Measurements from ENCODE around the gene CYP26B1.

Gene CYP26B1

GRCh38 chr2:72141881-72142451 is 5.7 kb downstream of the CYP26B1 start:
- DNase-seq (ENCODE audit: low read depth in 1 of 2, low spot score in 1 of 2): no peak

- no peak for DNase-seq (ENCODE audit: low read depth in 1 of 2, low spot score in 1 of 2)
These were observed 6.5 kb downstream of the CYP26B1 start for GRCh38 chr2:72141032-72141645.

GRCh38 chr2:72140621-72140960 is 7.1 kb downstream of the CYP26B1 start:
- DNase-seq (ENCODE audit: low read depth in 1 of 2, low spot score in 1 of 2): no peak

- DNase-seq (ENCODE audit: low read depth in 1 of 2, low spot score in 1 of 2): no peak
These were observed 7.6 kb downstream of the CYP26B1 start for GRCh38 chr2:72139874-72140620.

- no peak for DNase-seq (ENCODE audit: low read depth in 1 of 2, low spot score in 1 of 2)
These were observed 8.2 kb downstream of the CYP26B1 start for GRCh38 chr2:72139471-72139873.

GRCh38 chr2:72138921-72139381 is 8.7 kb downstream of the CYP26B1 start:
- DNase-seq (ENCODE audit: low read depth in 1 of 2, low spot score in 1 of 2): no peak

GRCh38 chr2:72138011-72138881 is 9.4 kb downstream of the CYP26B1 start:
- DNase-seq (ENCODE audit: low read depth in 1 of 2, low spot score in 1 of 2): no peak

GRCh38 chr2:72137498-72138010 is 10.1 kb downstream of the CYP26B1 start:
- peak; percentile 37 to 48 for DNase-seq (ENCODE audit: low read depth in 1 of 2, low spot score in 1 of 2)

- DNase-seq (ENCODE audit: low read depth in 1 of 2, low spot score in 1 of 2): no peak
These were observed 10.6 kb downstream of the CYP26B1 start for GRCh38 chr2:72136933-72137497.

- DNase-seq (ENCODE audit: low read depth in 1 of 2, low spot score in 1 of 2): no peak
These were observed 11.3 kb downstream of the CYP26B1 start for GRCh38 chr2:72136331-72136730.

- DNase-seq (ENCODE audit: low read depth in 1 of 2, low spot score in 1 of 2): no peak
These were observed 11.7 kb downstream of the CYP26B1 start for GRCh38 chr2:72135921-72136320.

GRCh38 chr2:72134997-72135800 is 12.5 kb downstream of the CYP26B1 start:
- DNase-seq (ENCODE audit: low read depth in 1 of 2, low spot score in 1 of 2): no peak

GRCh38 chr2:72134408-72134996 is 13.2 kb downstream of the CYP26B1 start:
- DNase-seq (ENCODE audit: low read depth in 1 of 2, low spot score in 1 of 2): no peak

GRCh38 chr2:72133721-72134407 is 13.8 kb downstream of the CYP26B1 start:
- no peak for DNase-seq (ENCODE audit: low read depth in 1 of 2, low spot score in 1 of 2)

- no peak for DNase-seq (ENCODE audit: low read depth in 1 of 2, low spot score in 1 of 2)
These were observed 14.5 kb downstream of the CYP26B1 start for GRCh38 chr2:72132981-72133720.

GRCh38 chr2:72131916-72132841 is 15.5 kb downstream of the CYP26B1 start:
- no peak for DNase-seq (ENCODE audit: low read depth in 1 of 2, low spot score in 1 of 2)

GRCh38 chr2:72131371-72131891 is 16.2 kb downstream of the CYP26B1 start:
- DNase-seq (ENCODE audit: low read depth in 1 of 2, low spot score in 1 of 2): no peak
